IMR-90 (cell line): Measurements from ENCODE around the gene ACTMAP. TPM values are rescaled to one million over a fixed set of nuclear protein-coding genes. Genes with fewer than 3 reads are reported as not detected.
"Not testable (repeated sequence)": the region's sequence is repeated elsewhere in the genome, so short reads cannot be mapped to it uniquely, and the experiment has no call there.

ENCODE experiments used
- ATAC-seq: fragments of 200-7000 bp; cut with Tn5 transposase; 2 replicates; pipeline ENCODE4 v1.9.1; 2020; ENCODE audit warnings: low read depth, mild to moderate bottlenecking, moderate library complexity
- BruUV-seq: library from RNA; stranded (reverse); fragments of 400-500 nt; replicated peaks from 2 replicates; lab custom pipeline; 2021; lab: Mats Ljungman, UMichigan
- CTCF ChIA-PET: fragments of 300-600 bp; formaldehyde crosslinking; extraction: SDS; loops from one replicate; lab custom pipeline; 2021; ENCODE audit warnings: antibody characterized with exemption; lab: Yijun Ruan, JAX
- POLR2A ChIA-PET: fragments of 300-600 bp; sonication (Branson Sonifier 250); formaldehyde crosslinking; loops from one replicate; lab custom pipeline; 2022; ENCODE audit warnings: antibody characterized with exemption; ENCODE audit not compliant: unreplicated experiment; lab: Charles Lee
- DNase-seq: peaks from one replicate; pipeline ENCODE4 v3.0.0; 2013
- H2AFZ ChIP-seq: replicated peaks from 2 replicates; pipeline ENCODE3; 2013; ENCODE audit warnings: low read length, mild to moderate bottlenecking; ENCODE audit not compliant: poor library complexity
- H2AK5ac ChIP-seq: 2 replicates; pipeline ENCODE4 v1.6.1; 2013; ENCODE audit warnings: low read depth, low read length, inconsistent platforms
- H2AK9ac ChIP-seq: replicated peaks from 2 replicates; pipeline ENCODE3; 2013; ENCODE audit warnings: mild to moderate bottlenecking, low read depth, low read length, moderate library complexity; ENCODE audit not compliant: poor library complexity
- H2BK120ac ChIP-seq: 2 replicates; pipeline ENCODE4 v1.6.1; 2013; ENCODE audit warnings: low read depth, low read length, inconsistent platforms
- H2BK15ac ChIP-seq: 3 replicates; pipeline ENCODE4 v1.6.1; 2013; ENCODE audit warnings: low read depth, low read length, inconsistent platforms
- H2BK20ac ChIP-seq: 2 replicates; pipeline ENCODE4 v1.6.1; 2013; ENCODE audit warnings: low read depth, mild to moderate bottlenecking, inconsistent platforms, low read length, moderate library complexity
- H2BK5ac ChIP-seq: 2 replicates; pipeline ENCODE4 v1.6.1; 2013; ENCODE audit warnings: mild to moderate bottlenecking, low read depth, low read length, inconsistent platforms; ENCODE audit not compliant: poor library complexity, severe bottlenecking
- H3K14ac ChIP-seq: replicated peaks from 2 replicates; pipeline ENCODE4 v1.6.1; 2013; ENCODE audit warnings: low read depth, low read length, inconsistent platforms
- H3K18ac ChIP-seq: 2 replicates; pipeline ENCODE4 v1.6.1; 2013; ENCODE audit warnings: low read depth, low read length, control low read depth
- H3K23ac ChIP-seq: 2 replicates; pipeline ENCODE4 v1.6.1; 2013; ENCODE audit warnings: low read depth, low read length, inconsistent platforms
- H3K27ac ChIP-seq: 2 replicates; pipeline ENCODE4 v1.5.1; 2013; ENCODE audit warnings: mild to moderate bottlenecking, control low read depth, low read length; ENCODE audit not compliant: insufficient read depth
- H3K27me3 ChIP-seq: 2 replicates; pipeline ENCODE4 v1.6.1; 2013; ENCODE audit warnings: low read length; ENCODE audit not compliant: control insufficient read depth, insufficient read depth
- H3K36me3 ChIP-seq: 2 replicates; pipeline ENCODE4 v1.6.1; 2013; ENCODE audit warnings: low read length, mixed read lengths; ENCODE audit not compliant: control insufficient read depth, insufficient read depth
- H3K4ac ChIP-seq: 2 replicates; pipeline ENCODE4 v1.6.1; 2013; ENCODE audit warnings: low read depth, low read length, inconsistent platforms
- H3K4me1 ChIP-seq: 2 replicates; pipeline ENCODE4 v1.6.1; 2013; ENCODE audit warnings: low read length, mixed read lengths; ENCODE audit not compliant: control insufficient read depth, insufficient read depth
- H3K4me2 ChIP-seq: 2 replicates; pipeline ENCODE4 v1.6.1; 2013; ENCODE audit warnings: low read depth, mild to moderate bottlenecking, control low read depth, low read length, moderate library complexity
- H3K4me3 ChIP-seq: 2 replicates; pipeline ENCODE4 v1.5.1; 2013; ENCODE audit warnings: low read depth, mild to moderate bottlenecking, control low read depth, low read length, moderate library complexity; ENCODE audit not compliant: insufficient read depth
- H3K56ac ChIP-seq: 2 replicates; pipeline ENCODE4 v1.6.1; 2013; ENCODE audit warnings: low read length, inconsistent platforms; ENCODE audit not compliant: insufficient read depth; ENCODE audit errors: extremely low read depth
- H3K79me1 ChIP-seq, 2 experiments: 2 replicates each; pipeline ENCODE4 v1.6.1; 2013; ENCODE audit warnings: low read length in 2 of 2, inconsistent platforms in 1 of 2, low read depth in 1 of 2
- H3K9ac ChIP-seq: 2 replicates; pipeline ENCODE4 v1.6.1; 2013; ENCODE audit warnings: low read depth, low read length, control low read depth
- H3K9me1 ChIP-seq: 2 replicates; pipeline ENCODE4 v1.6.1; 2013; ENCODE audit warnings: low read length, inconsistent platforms; ENCODE audit not compliant: insufficient read depth
- H3K9me3 ChIP-seq: 2 replicates; pipeline ENCODE4 v1.6.1; 2013; ENCODE audit warnings: low read length; ENCODE audit not compliant: control insufficient read depth, insufficient read depth
- H4K20me1 ChIP-seq: 2 replicates; pipeline ENCODE4 v1.6.1; 2013; ENCODE audit warnings: low read length, inconsistent platforms; ENCODE audit not compliant: insufficient read depth
- H4K5ac ChIP-seq: 2 replicates; pipeline ENCODE4 v1.6.1; 2013; ENCODE audit warnings: mild to moderate bottlenecking, low read depth, low read length, control low read depth
- H4K8ac ChIP-seq, 2 experiments: 2 replicates each; pipeline ENCODE4 v1.6.1; 2013; ENCODE audit warnings: low read depth in 2 of 2, low read length in 2 of 2, control low read depth in 1 of 2, inconsistent platforms in 1 of 2
- H4K91ac ChIP-seq: 2 replicates; pipeline ENCODE4 v1.6.1; 2013; ENCODE audit warnings: low read depth, low read length, inconsistent platforms; ENCODE audit not compliant: insufficient read depth
- WGBS, 2 experiments: methylation state at CpG; one replicate each; pipeline versions ENCODE4 v1.1.5 to v1.1.7; 2013; ENCODE audit warnings: missing lambda C conversion rate in 2 of 2; ENCODE audit not compliant: insufficient read length in 1 of 2; ENCODE audit errors: extremely low coverage in 2 of 2; 5-methylcytosine and 5-hydroxymethylcytosine counted together
- dilution Hi-C: fragments of 300-500 bp; cut with HindIII; formaldehyde crosslinking; loops from one replicate; pipeline ENCODE4 v1.14.3; 2018; ENCODE audit warnings: low sequenced_read_pairs; ENCODE audit not compliant: unreplicated experiment
- in situ Hi-C: fragments of 300-500 bp; cut with MboI; formaldehyde crosslinking; loops from 3 replicates; pipeline ENCODE4 v1.14.3; 2019; ENCODE audit warnings: low sequenced_read_pairs, inconsistent platforms, mixed read lengths
- intact Hi-C: fragments of 100-400 bp; cut with micrococcal nuclease; formaldehyde crosslinking; loops from 2 replicates; pipeline ENCODE4 v1.10.0; 2022
- polyA plus RNA-seq, 3 experiments: library from polyadenylated mRNA; depleted of rRNA; stranded (reverse); fragments of >200 nt; gene quantifications; 2 replicates each; pipeline ENCODE4 v1.2.3, GENCODE V29; 2012; ENCODE audit warnings: low replicate concordance in 1 of 3
- total RNA-seq: library from RNA; depleted of rRNA; stranded (reverse); fragments of >200 nt; gene quantifications from 2 replicates; pipeline ENCODE4 v1.2.3, GENCODE V29; 2012

Gene ACTMAP
- total and polyA plus RNA-seq, 2 of the 4 experiments (the other 2 are of a cell fraction) = 0.54 to 5.4 TPM

- H3K4me3 ChIP-seq, in situ Hi-C loops, H2AK5ac ChIP-seq, H2AK9ac ChIP-seq, H3K9ac ChIP-seq, H4K20me1 ChIP-seq, dilution Hi-C loops, H2BK120ac ChIP-seq, BruUV-seq, H3K4me1 ChIP-seq, H3K9me3 ChIP-seq, DNase-seq, H3K14ac ChIP-seq, H3K9me1 ChIP-seq, H4K5ac ChIP-seq, ATAC-seq, H2BK15ac ChIP-seq, POLR2A ChIA-PET, H2AFZ ChIP-seq, H3K79me1 ChIP-seq, H3K36me3 ChIP-seq, H3K27ac ChIP-seq, H3K23ac ChIP-seq, H4K8ac ChIP-seq, H3K18ac ChIP-seq, H4K91ac ChIP-seq, H2BK20ac ChIP-seq, H3K4ac ChIP-seq, H3K27me3 ChIP-seq, H3K56ac ChIP-seq, H2BK5ac ChIP-seq, intact Hi-C loops, H3K4me2 ChIP-seq: not testable (repeated sequence)
- 100% methylated on average over 1 of the region's 10 CpGs; no CpG with 5 or more reads in 1 of the 2 experiments for WGBS, 2 experiments
- CTCF ChIA-PET = interaction anchor here (0.6 kb wide), 1 partner anchor 45 kb away, joined by 3 read pairs; no protein-coding TSS in a partner anchor
Measured at GRCh38 chr19:40771101-40771862, 21.0 kb upstream of the ACTMAP start.
